Measurements from ENCODE around the gene OSR1. TPM values are rescaled to one million over a fixed set of nuclear protein-coding genes. Genes with fewer than 3 reads are reported as not detected.

The OSR1 gene
- total and polyA plus RNA-seq, 9 of the 15 experiments (the other 6 are each of a cell fraction or from before 2014, with no cell fraction given): not detected

GRCh38 chr2:19347619-19348562 is 10.5 kb downstream of the OSR1 start (continued):
- TF ChIP-seq CBFA2T3 (IDR thresholded peaks at IDR 0.05): no peak
- TF ChIP-seq TFAP4 (CRISPR knock-in tag; IDR thresholded peaks at IDR 0.05; ENCODE audit: borderline replicate concordance): peak; percentile 40; the same call in 1 of the 2 replicates
- no peak for TF ChIP-seq STAT5A (IDR thresholded peaks at IDR 0.05; ENCODE audit: borderline replicate concordance, low read length)
- TF ChIP-seq MYC (IDR thresholded peaks at IDR 0.05; ENCODE audit: low read depth, low read length): 0 out of 2 replicates have a peak, but pooled peaks have one; percentile 26
- TF ChIP-seq MYC (CRISPR knock-in tag; IDR thresholded peaks at IDR 0.05; ENCODE audit: borderline replicate concordance, low read depth): no peak
- 0 out of 2 replicates have a peak, but pooled peaks have one; percentile 49 for TF ChIP-seq NKRF (IDR thresholded peaks at IDR 0.05; ENCODE audit: borderline replicate concordance)
- no peak; the same call in 1 of the 2 replicates for TF ChIP-seq FOXO4 (CRISPR knock-in tag; IDR thresholded peaks at IDR 0.05)
- TF ChIP-seq ZNF57 (CRISPR knock-in tag; IDR thresholded peaks at IDR 0.05): no peak
- TF ChIP-seq AFF4 (CRISPR knock-in tag; IDR thresholded peaks at IDR 0.05): peak; percentile 82; the same call in 1 of the 2 replicates
- 0 out of 2 replicates have a peak, but pooled peaks have one; percentile 58 for TF ChIP-seq TCF7L2 (IDR thresholded peaks at IDR 0.05; ENCODE audit: low read depth, low read length)
- TF ChIP-seq OTX1 (CRISPR knock-in tag; IDR thresholded peaks at IDR 0.05): no peak
- peak; percentile 35 for TF ChIP-seq SMAD4 (CRISPR knock-in tag; conservative IDR thresholded peaks at IDR 0.05)
- no peak for TF ChIP-seq KAT8 (IDR thresholded peaks at IDR 0.05; ENCODE audit: low read depth)
- TF ChIP-seq ZNF277 (CRISPR knock-in tag; IDR thresholded peaks at IDR 0.05; ENCODE audit: borderline replicate concordance): no peak
- no peak for TF ChIP-seq TCFL5 (CRISPR knock-in tag; conservative IDR thresholded peaks at IDR 0.05)
- TF ChIP-seq ZFX (CRISPR knock-in tag; IDR thresholded peaks at IDR 0.05): peak; percentile 96
- no peak for TF ChIP-seq ZNF561 (CRISPR knock-in tag; conservative IDR thresholded peaks at IDR 0.05)
